Uterus (tissue), 2 donors: ENCODE results near the gene PLOD3.

ENCODE experiments used
- CTCF ChIP-seq, 4 experiments: fragments of 200-600 bp in 2 of 4; fragments of 450-650 bp in 2 of 4; sonication (generic) in 2 of 4; IDR thresholded peaks; one replicate each; pipeline ENCODE4 v1.5.1; 2016 to 2019; ENCODE audit warnings: antibody characterized with exemption in 4 of 4, mild to moderate bottlenecking in 2 of 4, moderate library complexity in 1 of 4
- POLR2A ChIP-seq, 2 donors: fragments of 450-650 bp; IDR thresholded peaks; one replicate each; pipeline ENCODE4 v1.6.1; 2016; ENCODE audit warnings: antibody characterized with exemption in 2 of 2, mild to moderate bottlenecking in 1 of 2, moderate library complexity in 1 of 2

- TF ChIP-seq CTCF (IDR thresholded peaks at IDR 0.05) (no peak), POLR2A (IDR thresholded peaks at IDR 0.05) (no peak)
Observed at GRCh38 chr7:101200504-101200861, 16.9 kb downstream of the PLOD3 start.
